OCI-LY7 (cell line): ENCODE measurements around the gene TNIK.

Experiments used
- EZH2phosphoT487 ChIP-seq: fragments of 200-600 bp; sonication (generic); IDR thresholded peaks from 2 replicates; pipeline ENCODE4 v1.6.1; 2018; ENCODE audit warnings: low read depth, borderline replicate concordance, mild to moderate bottlenecking, mixed run types, antibody characterized with exemption, low read length, moderate library complexity, mixed read lengths
- TF ChIP-seq, protein P1 (sequence below): fragments of 200-600 bp; sonication (generic); conservative IDR thresholded peaks from 2 replicates; pipeline ENCODE4 v1.5.1; 2014; ENCODE audit warnings: mild to moderate bottlenecking, antibody characterized with exemption, low read length, moderate library complexity, mixed read lengths

DNA sequence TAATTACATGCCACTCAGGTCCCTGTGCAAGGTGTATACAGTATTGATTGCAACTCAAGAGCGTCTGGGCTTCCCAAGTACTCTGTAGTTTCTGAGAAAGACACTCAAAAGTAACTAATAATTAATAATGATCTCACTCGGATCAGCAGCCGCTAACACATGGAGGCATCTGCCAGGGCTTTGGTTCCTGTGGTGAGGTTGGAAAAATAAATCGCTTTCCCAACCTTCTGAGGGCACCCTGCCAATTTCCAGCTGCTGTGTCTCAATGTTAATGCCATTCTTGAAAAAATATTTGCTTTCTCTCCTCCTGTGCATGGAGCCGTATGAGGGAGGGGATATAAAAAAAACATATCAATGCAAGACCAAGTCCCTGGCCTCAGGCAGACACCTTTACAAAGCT, 317.2 kb downstream of the TNIK start:
- TF ChIP-seq, protein P1, sequence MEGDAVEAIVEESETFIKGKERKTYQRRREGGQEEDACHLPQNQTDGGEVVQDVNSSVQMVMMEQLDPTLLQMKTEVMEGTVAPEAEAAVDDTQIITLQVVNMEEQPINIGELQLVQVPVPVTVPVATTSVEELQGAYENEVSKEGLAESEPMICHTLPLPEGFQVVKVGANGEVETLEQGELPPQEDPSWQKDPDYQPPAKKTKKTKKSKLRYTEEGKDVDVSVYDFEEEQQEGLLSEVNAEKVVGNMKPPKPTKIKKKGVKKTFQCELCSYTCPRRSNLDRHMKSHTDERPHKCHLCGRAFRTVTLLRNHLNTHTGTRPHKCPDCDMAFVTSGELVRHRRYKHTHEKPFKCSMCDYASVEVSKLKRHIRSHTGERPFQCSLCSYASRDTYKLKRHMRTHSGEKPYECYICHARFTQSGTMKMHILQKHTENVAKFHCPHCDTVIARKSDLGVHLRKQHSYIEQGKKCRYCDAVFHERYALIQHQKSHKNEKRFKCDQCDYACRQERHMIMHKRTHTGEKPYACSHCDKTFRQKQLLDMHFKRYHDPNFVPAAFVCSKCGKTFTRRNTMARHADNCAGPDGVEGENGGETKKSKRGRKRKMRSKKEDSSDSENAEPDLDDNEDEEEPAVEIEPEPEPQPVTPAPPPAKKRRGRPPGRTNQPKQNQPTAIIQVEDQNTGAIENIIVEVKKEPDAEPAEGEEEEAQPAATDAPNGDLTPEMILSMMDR = no peak
- TF ChIP-seq EZH2phosphoT487 = no peak
